A549 (cell line): ENCODE measurements around the gene C4orf33. TPM values are rescaled to one million over a fixed set of nuclear protein-coding genes. Genes with fewer than 3 reads are reported as not detected.
A peak's percentile ranks its signal among the peaks of the same experiment; 100 is the strongest.

Source experiments
- ATAC-seq, 2 experiments: fragments of 200-7000 bp in 1 of 2; fragments of >200 bp in 1 of 2; cut with Nextera tagmentation in 1 of 2; cut with Tn5 transposase in 1 of 2; 3 replicates each; pipeline versions ENCODE4 v1.8.0 to v1.9.1; 2018 to 2020; ENCODE audit warnings: mild to moderate bottlenecking in 1 of 2, moderate library complexity in 1 of 2
- CTCF ChIA-PET: fragments of 300-600 bp; sonication (Branson Sonifier 250); formaldehyde crosslinking; extraction: SDS; loops from one replicate; lab custom pipeline; 2021; ENCODE audit warnings: antibody characterized with exemption, inconsistent platforms; lab: Yijun Ruan, JAX
- POLR2A ChIA-PET: fragments of 350-600 bp; formaldehyde crosslinking; extraction: SDS; loops from one replicate; lab custom pipeline; 2021; ENCODE audit warnings: antibody characterized with exemption, inconsistent platforms; lab: Yijun Ruan, JAX
- DNase-seq, 2 experiments: peaks; one replicate each; pipeline versions ENCODE4 v3.0.0 to v3.0.0-alpha.2; 2011 to 2016; ENCODE audit warnings: low read depth in 1 of 2, low spot score in 1 of 2
- FAIRE-seq: peaks from 2 replicates; lab custom pipeline; 2011; peaks lifted over from hg19 to GRCh38; lab: Jason Lieb, UNC
- H3K27ac ChIP-seq, 2 experiments: fragments of >200 bp; sonication (Bioruptor Twin); formaldehyde crosslinking; 3 replicates each; pipeline ENCODE4 v1.5.1; 2016 to 2017
- H3K4me1 ChIP-seq: fragments of >200 bp; sonication (Bioruptor Twin); formaldehyde crosslinking; 3 replicates; pipeline ENCODE4 v1.6.1; 2016
- H3K4me2 ChIP-seq: fragments of >200 bp; sonication (Bioruptor Twin); formaldehyde crosslinking; 3 replicates; pipeline ENCODE4 v1.6.1; 2016
- H3K4me3 ChIP-seq: fragments of >200 bp; sonication (Bioruptor Twin); formaldehyde crosslinking; 3 replicates; pipeline ENCODE4 v1.5.1; 2016
- H3K9me3 ChIP-seq: fragments of >200 bp; sonication (Bioruptor Twin); formaldehyde crosslinking; 3 replicates; pipeline ENCODE4 v1.6.1; 2016
- BHLHE40 ChIP-seq: IDR thresholded peaks from 2 replicates; pipeline ENCODE4 v1.6.1; 2012; ENCODE audit warnings: low read depth, low read length, inconsistent platforms
- CBX8 ChIP-seq: fragments of 200-600 bp; sonication (generic); IDR thresholded peaks from 2 replicates; pipeline ENCODE4 v1.6.1; 2016
- EHF ChIP-seq: fragments of 250-450 bp; sonication (Bioruptor Pico); IDR thresholded peaks from 2 replicates; pipeline ENCODE4 v1.5.0; 2020; ENCODE audit warnings: mild to moderate bottlenecking
- ELK1 ChIP-seq: fragments of 150-350 bp; IDR thresholded peaks from 2 replicates; pipeline ENCODE4 v1.6.1; 2014; ENCODE audit warnings: low read depth, mild to moderate bottlenecking, low read length
- ESRRA ChIP-seq: fragments of 150-350 bp; IDR thresholded peaks from 2 replicates; pipeline ENCODE4 v1.6.1; 2014; ENCODE audit warnings: mild to moderate bottlenecking, low read length, borderline replicate concordance
- FOSB ChIP-seq: fragments of 250-450 bp; sonication (Bioruptor Pico); IDR thresholded peaks from 2 replicates; pipeline ENCODE4 v1.5.0; 2020; ENCODE audit warnings: mild to moderate bottlenecking, moderate library complexity
- FOXS1 ChIP-seq: fragments of 250-450 bp; sonication (Bioruptor Pico); IDR thresholded peaks from 2 replicates; pipeline ENCODE4 v1.5.0; 2020; ENCODE audit warnings: mild to moderate bottlenecking, moderate library complexity
- GATA3 ChIP-seq: IDR thresholded peaks from 2 replicates; pipeline ENCODE4 v1.6.1; 2012; ENCODE audit warnings: borderline replicate concordance
- HDAC2 ChIP-seq: fragments of 200-600 bp; sonication (generic); IDR thresholded peaks from 2 replicates; pipeline ENCODE4 v1.6.1; 2016
- HMGXB4 ChIP-seq: fragments of 250-450 bp; sonication (Bioruptor Pico); IDR thresholded peaks from 2 replicates; pipeline ENCODE4 v1.5.0; 2021; ENCODE audit warnings: mild to moderate bottlenecking, moderate library complexity, borderline replicate concordance
- HOXA7 ChIP-seq: fragments of 250-450 bp; sonication (Bioruptor Pico); IDR thresholded peaks from 2 replicates; pipeline ENCODE4 v1.5.0; 2020; ENCODE audit warnings: mild to moderate bottlenecking, moderate library complexity
- HOXB5 ChIP-seq: fragments of 250-450 bp; sonication (Bioruptor Pico); IDR thresholded peaks from 2 replicates; pipeline ENCODE4 v1.5.0; 2020; ENCODE audit warnings: mild to moderate bottlenecking, moderate library complexity
- KDM1A ChIP-seq: fragments of 200-600 bp; sonication (generic); IDR thresholded peaks from 2 replicates; pipeline ENCODE4 v1.6.1; 2016; ENCODE audit warnings: low read depth, mild to moderate bottlenecking
- NFE2L2 ChIP-seq: fragments of 150-350 bp; conservative IDR thresholded peaks from 2 replicates; pipeline ENCODE4 v1.6.1; 2014; ENCODE audit warnings: low read length
- NPAS2 ChIP-seq: fragments of 250-450 bp; sonication (Bioruptor Pico); IDR thresholded peaks from 2 replicates; pipeline ENCODE4 v1.8.0; 2022; ENCODE audit warnings: mild to moderate bottlenecking, moderate library complexity, borderline replicate concordance
- PHF8 ChIP-seq: fragments of 200-600 bp; sonication (generic); IDR thresholded peaks from 2 replicates; pipeline ENCODE4 v1.6.1; 2016; ENCODE audit warnings: low read depth, mild to moderate bottlenecking, antibody characterized with exemption, moderate library complexity, borderline replicate concordance
- RAD21 ChIP-seq, 2 experiments: fragments of >200 bp in 1 of 2; sonication (Bioruptor Twin) in 1 of 2; formaldehyde crosslinking in 1 of 2; IDR thresholded peaks in 1 of 2; conservative IDR thresholded peaks in 1 of 2; 2 replicates in 1 of 2; 3 replicates in 1 of 2; pipeline ENCODE4 v1.6.1; 2012 to 2018; ENCODE audit warnings: inconsistent platforms in 1 of 2
- RFX5 ChIP-seq: fragments of 450-650 bp; IDR thresholded peaks from 2 replicates; pipeline ENCODE4 v1.7.1; 2014; ENCODE audit warnings: antibody characterized with exemption, mild to moderate bottlenecking, moderate library complexity
- SMC3 ChIP-seq: fragments of >200 bp; sonication (Bioruptor Twin); formaldehyde crosslinking; IDR thresholded peaks from 3 replicates; pipeline ENCODE4 v1.6.1; 2018; ENCODE audit warnings: inconsistent platforms
- TP53 ChIP-seq: fragments of 250-450 bp; sonication (Bioruptor Pico); IDR thresholded peaks from 2 replicates; pipeline ENCODE4 v1.5.0; 2021; ENCODE audit warnings: mild to moderate bottlenecking, moderate library complexity
- ZC3H11A ChIP-seq: fragments of 450-650 bp; IDR thresholded peaks from 2 replicates; pipeline ENCODE4 v1.6.1; 2014; ENCODE audit warnings: antibody characterized with exemption, mild to moderate bottlenecking
- ZFP36 ChIP-seq: fragments of 450-650 bp; IDR thresholded peaks from 2 replicates; pipeline ENCODE4 v1.6.1; 2014; ENCODE audit warnings: borderline replicate concordance; ENCODE audit not compliant: partially characterized antibody
- ZNF302 ChIP-seq: fragments of 250-450 bp; sonication (Bioruptor Pico); IDR thresholded peaks from 2 replicates; pipeline ENCODE4 v1.9.0; 2021; ENCODE audit warnings: inconsistent platforms, mild to moderate bottlenecking, moderate library complexity
- WGBS: methylation state at CpG from one replicate; pipeline ENCODE4 v1.1.6; 2017; ENCODE audit errors: missing lambda C conversion rate; 5-methylcytosine and 5-hydroxymethylcytosine counted together
- polyA plus RNA-seq, 4 experiments: library from polyadenylated mRNA; depleted of rRNA in 3 of 4; stranded (reverse); fragments of >200 nt; fragmentation: RNase III in 1 of 4; extraction: RNeasy Plus Mini Kit Qiagen cat#74134 plus additional on column Dnase treatment in 1 of 4; gene quantifications; 2 replicates in 3 of 4; 3 replicates in 1 of 4; pipeline ENCODE4 v1.2.3, GENCODE V29; 2011 to 2017
- TF ChIP-seq, protein P1 (sequence below): IDR thresholded peaks from 2 replicates; pipeline ENCODE4 v1.6.1; 2012
- TF ChIP-seq, protein P2 (sequence below): fragments of 250-450 bp; sonication (Bioruptor Pico); IDR thresholded peaks from 2 replicates; pipeline ENCODE4 v1.5.0; 2020; ENCODE audit warnings: low read depth, mild to moderate bottlenecking, moderate library complexity
- TF ChIP-seq, protein P3 (sequence below): fragments of >200 bp; sonication (Bioruptor Twin); formaldehyde crosslinking; IDR thresholded peaks from 3 replicates; pipeline ENCODE4 v1.5.1; 2016

The C4orf33 gene
- polyA plus RNA-seq, 2 of the 4 experiments (the other 2 are of a cell fraction) = 8.6 to 18.8 TPM

DNA sequence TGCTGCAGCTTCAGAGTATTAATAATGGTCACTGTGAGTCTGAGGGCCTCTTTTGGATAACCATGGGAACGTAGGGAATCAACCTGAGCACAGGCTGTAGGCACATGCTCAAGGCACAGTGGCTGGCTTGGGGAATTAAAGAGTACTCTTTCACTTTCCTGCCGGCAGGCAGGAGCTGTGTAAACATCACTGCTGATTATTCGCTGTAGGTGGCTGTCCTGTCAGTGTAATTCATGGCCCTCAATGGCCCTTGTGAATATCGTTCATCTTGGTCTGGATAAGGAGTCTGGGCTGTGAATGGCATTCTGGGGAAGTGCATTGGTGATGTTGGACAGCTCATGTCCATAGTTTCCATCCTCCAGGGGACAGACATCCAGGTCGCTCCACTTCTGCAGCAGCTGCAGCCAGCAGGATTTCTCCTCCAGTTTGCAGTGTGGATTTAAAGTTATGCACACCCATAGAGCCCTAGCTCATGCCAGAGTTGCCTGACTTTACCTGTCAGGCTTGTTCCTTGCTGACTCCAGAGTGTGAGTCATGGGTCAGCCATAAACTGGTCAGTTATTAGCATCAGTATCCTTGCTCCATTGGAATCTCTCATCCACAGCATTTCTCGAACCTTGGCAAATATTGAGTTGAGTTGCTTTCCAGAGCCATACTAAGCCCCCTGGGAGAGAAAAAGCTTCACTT, 43.0 kb downstream of the C4orf33 start:
- ChIA-PET POLR2A (no interaction called here), CTCF (no interaction called here)
- H3K4me1 ChIP-seq = no peaks in the 10 kb centered on the region
- no peak overlapping the region for H3K4me2 ChIP-seq
- 37% methylated on average over 5 of the region's 6 CpGs for WGBS
- no peaks in the 10 kb centered on the region for H3K9me3 ChIP-seq
- H3K27ac ChIP-seq = no peak overlapping the region
- no peak overlapping the region for H3K4me3 ChIP-seq
- ATAC-seq (no peak), DNase-seq (no peak), FAIRE-seq (no peak)
- TF ChIP-seq, protein P1, sequence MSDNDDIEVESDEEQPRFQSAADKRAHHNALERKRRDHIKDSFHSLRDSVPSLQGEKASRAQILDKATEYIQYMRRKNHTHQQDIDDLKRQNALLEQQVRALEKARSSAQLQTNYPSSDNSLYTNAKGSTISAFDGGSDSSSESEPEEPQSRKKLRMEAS = no peak
- TF ChIP-seq ESRRA (no peak), SMC3 (no peak), BHLHE40 (no peak), ZC3H11A (no peak), HOXB5 (CRISPR knock-in tag) (no peak)
- TF ChIP-seq, protein P2, sequence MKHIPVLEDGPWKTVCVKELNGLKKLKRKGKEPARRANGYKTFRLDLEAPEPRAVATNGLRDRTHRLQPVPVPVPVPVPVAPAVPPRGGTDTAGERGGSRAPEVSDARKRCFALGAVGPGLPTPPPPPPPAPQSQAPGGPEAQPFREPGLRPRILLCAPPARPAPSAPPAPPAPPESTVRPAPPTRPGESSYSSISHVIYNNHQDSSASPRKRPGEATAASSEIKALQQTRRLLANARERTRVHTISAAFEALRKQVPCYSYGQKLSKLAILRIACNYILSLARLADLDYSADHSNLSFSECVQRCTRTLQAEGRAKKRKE (CRISPR knock-in tag) = no peak

DNA sequence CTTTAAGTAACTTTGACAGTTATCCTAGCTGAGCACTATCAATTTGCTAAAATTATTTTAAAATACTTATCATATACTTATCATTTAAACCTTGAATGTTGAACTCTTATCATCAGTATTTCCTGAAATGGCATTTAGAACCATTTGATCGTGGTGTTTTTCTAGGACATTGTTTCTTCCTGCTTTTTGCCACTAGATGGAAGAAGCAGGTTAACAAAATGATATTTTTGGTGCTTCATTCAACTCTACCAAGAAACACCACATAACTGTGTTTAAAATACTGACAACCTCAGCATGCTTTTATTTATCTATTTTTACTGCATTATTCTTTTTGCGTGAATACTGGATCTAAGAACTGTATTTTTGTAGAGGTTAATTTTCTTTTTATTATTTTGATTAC, 44.6 kb downstream of the C4orf33 start:
- no peak for ATAC-seq
- Histone ChIP-seq H3K27ac (no peak overlapping the region), H3K4me1 (no peaks in the 10 kb centered on the region), H3K4me3 (no peak overlapping the region), H3K4me2 (no peak overlapping the region), H3K9me3 (no peaks in the 10 kb centered on the region)
- 42% methylated on average over 2 of the region's 2 CpGs for WGBS
- no peak for FAIRE-seq
- POLR2A ChIA-PET = no interaction called here
- DNase-seq = no peak
- CTCF ChIA-PET = no interaction called here
- TF ChIP-seq RAD21 (conservative IDR thresholded peaks at IDR 0.05 in 1 of 2, IDR thresholded peaks at IDR 0.05 in 1 of 2) (0 out of 5 replicates have a peak, but pooled peaks have one; percentile 11 to 12), BHLHE40 (no peak), ZFP36 (no peak), FOXS1 (CRISPR knock-in tag) (no peak)
- TF ChIP-seq, protein P3, sequence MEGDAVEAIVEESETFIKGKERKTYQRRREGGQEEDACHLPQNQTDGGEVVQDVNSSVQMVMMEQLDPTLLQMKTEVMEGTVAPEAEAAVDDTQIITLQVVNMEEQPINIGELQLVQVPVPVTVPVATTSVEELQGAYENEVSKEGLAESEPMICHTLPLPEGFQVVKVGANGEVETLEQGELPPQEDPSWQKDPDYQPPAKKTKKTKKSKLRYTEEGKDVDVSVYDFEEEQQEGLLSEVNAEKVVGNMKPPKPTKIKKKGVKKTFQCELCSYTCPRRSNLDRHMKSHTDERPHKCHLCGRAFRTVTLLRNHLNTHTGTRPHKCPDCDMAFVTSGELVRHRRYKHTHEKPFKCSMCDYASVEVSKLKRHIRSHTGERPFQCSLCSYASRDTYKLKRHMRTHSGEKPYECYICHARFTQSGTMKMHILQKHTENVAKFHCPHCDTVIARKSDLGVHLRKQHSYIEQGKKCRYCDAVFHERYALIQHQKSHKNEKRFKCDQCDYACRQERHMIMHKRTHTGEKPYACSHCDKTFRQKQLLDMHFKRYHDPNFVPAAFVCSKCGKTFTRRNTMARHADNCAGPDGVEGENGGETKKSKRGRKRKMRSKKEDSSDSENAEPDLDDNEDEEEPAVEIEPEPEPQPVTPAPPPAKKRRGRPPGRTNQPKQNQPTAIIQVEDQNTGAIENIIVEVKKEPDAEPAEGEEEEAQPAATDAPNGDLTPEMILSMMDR = no peak

GRCh38 chr4:129143359-129143758, 47.4 kb downstream of the C4orf33 start:
- Histone ChIP-seq H3K4me3 (no peak overlapping the region), H3K9me3 (no peaks in the 10 kb centered on the region), H3K4me2 (no peak overlapping the region), H3K27ac (no peak overlapping the region), H3K4me1 (no peaks in the 10 kb centered on the region)
- ATAC-seq (no peak), FAIRE-seq (no peak), DNase-seq (no peak)
- CTCF ChIA-PET = no interaction called here
- TF ChIP-seq FOSB (no peak), NFE2L2 (no peak), RFX5 (no peak), ELK1 (no peak), HDAC2 (no peak), RAD21 (conservative IDR thresholded peaks at IDR 0.05 in 1 of 2, IDR thresholded peaks at IDR 0.05 in 1 of 2) (no peak), NPAS2 (CRISPR knock-in tag) (no peak), PHF8 (no peak), HMGXB4 (CRISPR knock-in tag) (no peak), EHF (CRISPR knock-in tag) (no peak), TP53 (CRISPR knock-in tag) (no peak), KDM1A (no peak), ZNF302 (CRISPR knock-in tag) (no peak), GATA3 (no peak), HOXA7 (no peak), CBX8 (no peak), ESRRA (no peak)
- POLR2A ChIA-PET = no interaction called here
- 31% methylated on average over 2 of the region's 2 CpGs for WGBS
